ENCODE data around the gene CCDC136.

Gene CCDC136

GRCh38 chr7:128777156-128778123, 14.3 kb upstream of the CCDC136 start:
- no peak for DNase-seq

DNA sequence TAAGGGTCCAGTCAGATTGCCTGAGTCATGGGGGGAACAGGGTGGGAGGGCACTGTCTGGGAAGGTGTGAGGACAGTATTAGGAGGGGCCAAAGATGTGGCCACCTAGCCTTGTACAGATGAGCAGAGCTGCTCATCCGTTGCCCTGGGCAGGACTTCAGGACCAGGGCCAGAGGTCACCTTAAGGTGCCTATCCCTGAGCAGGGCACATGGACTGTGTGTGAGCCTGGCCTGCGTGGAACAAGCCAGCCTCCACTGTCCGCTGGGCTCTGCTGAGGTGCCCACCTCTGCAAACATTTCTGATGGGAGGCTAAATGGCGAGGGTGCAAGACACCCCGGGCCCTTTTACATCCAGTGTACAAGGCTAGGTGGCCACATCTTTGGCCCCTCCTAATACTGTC, 12.8 kb upstream of the CCDC136 start:
- DNase-seq: no peak

DNA sequence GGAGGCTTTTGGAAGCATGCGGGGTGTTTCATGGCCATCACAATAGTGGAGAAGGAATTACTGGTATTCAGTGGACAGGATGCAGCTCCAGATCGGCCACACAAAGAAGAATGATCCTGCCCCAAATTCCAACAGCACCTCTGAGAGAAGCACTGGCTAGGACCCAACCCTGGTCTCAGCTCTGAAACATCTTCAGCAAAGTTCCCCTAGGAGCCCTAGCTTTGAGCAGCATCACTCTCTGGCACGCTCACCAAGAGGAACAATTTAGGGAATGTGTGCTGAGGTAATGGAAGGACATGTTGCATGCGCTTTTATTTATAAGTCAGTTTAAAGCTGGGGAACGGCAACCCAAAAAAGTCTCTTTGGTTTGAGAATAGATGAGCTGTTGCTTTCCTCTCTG, 10.6 kb upstream of the CCDC136 start:
- DNase-seq: no peak

- DNase-seq: no peak
These were observed 9.9 kb upstream of the CCDC136 start for GRCh38 chr7:128781851-128782250.

- no peak for DNase-seq
These were observed 8.5 kb upstream of the CCDC136 start for GRCh38 chr7:128783143-128783861.

DNA sequence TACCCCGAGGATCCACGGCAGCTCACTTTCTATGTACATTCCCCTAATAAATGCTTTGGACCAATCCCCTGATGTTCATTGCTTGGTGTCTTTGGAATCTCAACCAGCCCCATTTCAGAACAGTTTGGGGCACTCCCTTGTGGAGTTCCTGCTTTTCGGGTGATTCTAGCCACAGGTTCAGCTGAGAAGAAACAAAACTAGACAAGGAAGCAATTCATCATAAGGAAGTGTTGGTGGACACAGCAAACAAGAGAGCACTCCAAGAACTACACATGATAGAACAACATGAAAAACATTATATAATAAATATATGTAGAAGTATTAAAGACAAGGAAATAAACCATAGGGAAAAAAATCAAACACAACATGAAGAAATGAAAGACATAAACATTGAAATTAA, 6.0 kb upstream of the CCDC136 start:
- no peak for DNase-seq

- no peak for DNase-seq
These were observed 3.0 kb upstream of the CCDC136 start for GRCh38 chr7:128788446-128789412.

GRCh38 chr7:128790315-128791041, 1.3 kb upstream of the CCDC136 start:
- DNase-seq: no peak

- no peak for DNase-seq
These were observed 182 bp downstream of the CCDC136 start for GRCh38 chr7:128791972-128792327.

GRCh38 chr7:128792471-128793180, 858 bp downstream of the CCDC136 start:
- no peak for DNase-seq

DNA sequence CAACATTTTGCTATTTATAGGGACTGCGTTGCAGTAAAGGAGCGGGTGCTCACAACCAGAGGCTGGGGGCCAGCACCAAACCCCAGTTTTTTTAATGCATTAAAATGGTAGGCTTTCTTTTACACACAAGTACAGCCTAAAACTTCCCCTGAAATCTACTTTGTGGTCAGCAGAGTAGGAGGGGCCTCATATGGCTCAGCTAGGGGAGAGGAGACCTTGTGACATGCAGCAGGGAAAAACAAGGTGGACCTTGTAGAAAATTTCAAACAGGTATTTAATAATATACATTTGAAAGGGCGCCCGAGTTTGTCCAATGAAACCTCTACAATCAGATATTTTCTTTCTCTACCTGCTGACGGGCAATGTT, 1.4 kb downstream of the CCDC136 start:
- no peak for DNase-seq

DNA sequence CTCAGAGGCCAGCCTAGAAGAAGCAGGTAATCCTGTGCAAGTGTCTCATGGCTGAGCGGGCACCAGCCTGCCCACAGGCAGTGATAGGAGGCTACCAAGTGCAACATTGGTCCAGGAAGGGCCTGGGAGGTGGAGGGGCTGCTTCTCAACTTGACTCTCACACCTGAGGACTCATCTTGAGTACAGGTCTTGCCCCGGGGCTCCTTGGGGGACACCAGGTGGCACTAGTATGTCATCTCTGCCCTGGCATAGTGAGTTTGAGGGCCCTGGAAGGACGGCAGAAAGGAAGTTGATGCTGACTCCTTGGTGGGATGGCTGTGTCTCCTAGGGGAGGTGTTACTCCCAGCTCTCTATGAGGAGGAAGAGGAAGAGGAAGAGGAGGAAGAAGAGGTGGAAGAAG, 2.3 kb downstream of the CCDC136 start:
- no peak for DNase-seq

DNA sequence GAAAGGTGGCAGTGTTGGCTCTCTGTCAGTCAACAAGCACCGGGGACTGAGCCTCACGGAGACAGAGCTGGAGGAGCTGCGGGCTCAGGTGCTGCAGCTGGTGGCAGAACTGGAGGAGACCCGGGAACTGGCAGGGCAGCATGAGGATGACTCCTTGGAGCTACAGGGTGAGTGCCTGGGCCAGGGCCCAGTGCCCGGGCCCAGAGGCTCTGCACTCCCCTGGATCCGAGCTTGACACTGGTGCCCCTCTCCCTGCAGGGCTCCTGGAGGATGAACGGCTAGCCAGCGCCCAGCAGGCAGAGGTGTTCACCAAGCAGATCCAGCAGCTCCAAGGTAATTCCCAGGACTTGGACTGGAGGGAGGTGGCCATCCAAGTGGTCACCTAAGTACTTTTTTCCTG, 2.7 kb downstream of the CCDC136 start:
- no peak for DNase-seq

DNA sequence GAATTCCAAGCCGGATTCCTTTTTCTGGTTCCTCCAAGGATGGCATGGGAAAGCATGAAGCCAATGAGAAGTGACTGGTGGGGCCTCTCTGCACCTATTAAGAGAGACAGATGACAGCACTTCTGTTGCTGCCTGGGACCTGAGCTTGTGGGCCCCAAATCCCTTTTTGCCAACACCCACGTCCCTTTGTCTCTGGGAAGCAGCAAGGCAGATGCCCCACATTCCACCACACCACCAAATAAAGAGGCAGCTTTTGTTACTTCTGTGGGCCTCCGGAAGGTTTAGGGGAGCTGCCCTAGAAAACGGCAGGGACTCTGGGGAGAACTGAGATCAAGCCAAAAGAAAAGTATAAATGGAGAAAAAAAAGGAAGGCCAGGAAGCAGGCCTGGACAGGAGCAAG, 3.4 kb downstream of the CCDC136 start:
- DNase-seq: no peak

DNA sequence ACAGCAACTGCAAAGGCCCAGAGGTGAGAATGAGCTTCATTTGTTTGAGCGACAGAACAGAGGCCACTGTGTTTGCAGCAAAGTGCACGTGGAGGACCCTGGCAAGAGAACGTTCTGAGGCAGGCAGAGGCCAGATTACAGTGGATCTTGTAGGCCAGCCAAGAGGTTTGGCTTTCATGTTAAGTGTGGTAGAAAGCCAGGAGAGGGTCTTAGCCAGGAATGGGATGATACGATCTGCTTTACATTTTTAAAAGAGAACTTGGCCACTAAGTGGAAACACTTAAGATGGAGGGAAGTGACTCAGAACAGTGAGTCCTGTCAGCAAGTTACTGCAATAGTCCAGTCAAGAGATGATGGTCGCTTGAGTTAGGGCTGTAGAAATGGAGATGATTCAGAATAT, 4.6 kb downstream of the CCDC136 start:
- DNase-seq: no peak

- no peak for DNase-seq
These were observed 7.7 kb downstream of the CCDC136 start for GRCh38 chr7:128799451-128799850.

DNA sequence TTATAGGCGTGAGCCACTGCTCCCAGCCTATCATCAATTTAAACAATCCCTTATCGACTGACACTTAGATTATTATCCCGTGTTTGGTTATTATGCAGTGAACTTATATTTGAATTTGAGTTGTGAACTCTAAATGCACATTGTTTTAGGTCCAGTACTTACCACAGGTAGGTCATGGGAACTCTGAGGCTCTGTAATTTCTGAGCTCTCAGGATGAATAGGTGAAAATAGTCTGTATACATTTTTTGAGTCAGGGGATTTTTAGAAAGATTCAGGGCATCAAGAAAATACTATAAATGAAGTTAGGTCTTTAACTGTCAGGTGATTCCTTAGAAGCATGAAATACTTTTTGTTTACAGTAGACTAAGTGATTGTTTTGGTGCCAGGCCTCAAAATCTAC, 8.8 kb downstream of the CCDC136 start:
- no peak for DNase-seq

DNA sequence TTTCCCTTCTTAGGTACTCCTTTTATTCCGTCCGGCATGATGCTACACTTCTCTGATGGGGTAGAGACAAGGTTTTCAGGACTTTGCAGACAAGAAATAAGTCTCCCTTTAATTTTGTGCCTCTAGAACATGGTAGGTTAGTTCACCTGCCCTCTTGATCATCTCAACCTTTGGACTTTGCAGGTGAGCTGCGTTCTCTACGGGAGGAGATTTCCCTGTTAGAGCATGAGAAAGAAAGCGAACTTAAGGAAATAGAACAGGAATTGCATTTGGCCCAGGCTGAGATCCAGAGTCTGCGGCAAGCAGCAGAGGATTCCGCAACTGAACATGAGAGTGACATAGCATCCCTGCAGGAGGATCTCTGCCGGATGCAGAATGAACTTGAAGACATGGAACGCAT, 9.2 kb downstream of the CCDC136 start:
- DNase-seq: no peak

- no peak for DNase-seq
These were observed 10.1 kb downstream of the CCDC136 start for GRCh38 chr7:128801667-128802418.

DNA sequence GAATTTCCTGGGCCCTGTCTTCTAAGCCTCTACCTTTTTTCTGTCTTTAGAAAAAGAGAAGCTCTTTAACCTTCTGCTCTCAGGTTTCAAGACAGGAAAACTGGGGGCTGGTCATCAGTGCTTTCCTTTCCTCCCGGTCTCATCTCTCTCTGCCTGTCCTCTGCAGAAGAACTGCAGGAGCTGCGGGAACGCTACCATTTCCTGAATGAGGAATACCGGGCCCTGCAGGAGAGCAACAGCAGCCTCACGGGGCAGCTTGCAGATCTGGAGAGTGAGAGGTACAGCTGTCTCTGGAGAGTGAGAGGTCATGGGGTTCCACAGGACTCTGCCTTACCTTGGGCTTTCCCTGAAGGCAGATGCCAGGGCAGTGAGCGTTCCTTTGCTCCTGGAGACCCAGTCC, 12.7 kb downstream of the CCDC136 start:
- no peak for DNase-seq

GRCh38 chr7:128805225-128805624, 13.5 kb downstream of the CCDC136 start:
- DNase-seq: no peak
